IMR-90 (cell line): ENCODE results near the gene LRRC8B. TPM values are rescaled to one million over a fixed set of nuclear protein-coding genes. Genes with fewer than 3 reads are reported as not detected.

Experiments used
- ATAC-seq: fragments of 200-7000 bp; cut with Tn5 transposase; 2 replicates; pipeline ENCODE4 v1.9.1; 2020; ENCODE audit warnings: low read depth, mild to moderate bottlenecking, moderate library complexity
- BruUV-seq: library from RNA; stranded (reverse); fragments of 400-500 nt; replicated peaks from 2 replicates; lab custom pipeline; 2021; lab: Mats Ljungman, UMichigan
- CTCF ChIA-PET: fragments of 300-600 bp; formaldehyde crosslinking; extraction: SDS; loops from one replicate; lab custom pipeline; 2021; ENCODE audit warnings: antibody characterized with exemption; lab: Yijun Ruan, JAX
- POLR2A ChIA-PET: fragments of 300-600 bp; sonication (Branson Sonifier 250); formaldehyde crosslinking; loops from one replicate; lab custom pipeline; 2022; ENCODE audit warnings: antibody characterized with exemption; ENCODE audit not compliant: unreplicated experiment; lab: Charles Lee
- DNase-seq: peaks from one replicate; pipeline ENCODE4 v3.0.0; 2013
- H2AFZ ChIP-seq: replicated peaks from 2 replicates; pipeline ENCODE3; 2013; ENCODE audit warnings: low read length, mild to moderate bottlenecking; ENCODE audit not compliant: poor library complexity
- H2AK5ac ChIP-seq: 2 replicates; pipeline ENCODE4 v1.6.1; 2013; ENCODE audit warnings: low read depth, low read length, inconsistent platforms
- H2AK9ac ChIP-seq: replicated peaks from 2 replicates; pipeline ENCODE3; 2013; ENCODE audit warnings: mild to moderate bottlenecking, low read depth, low read length, moderate library complexity; ENCODE audit not compliant: poor library complexity
- H2BK120ac ChIP-seq: 2 replicates; pipeline ENCODE4 v1.6.1; 2013; ENCODE audit warnings: low read depth, low read length, inconsistent platforms
- H2BK15ac ChIP-seq: 3 replicates; pipeline ENCODE4 v1.6.1; 2013; ENCODE audit warnings: low read depth, low read length, inconsistent platforms
- H2BK20ac ChIP-seq: 2 replicates; pipeline ENCODE4 v1.6.1; 2013; ENCODE audit warnings: low read depth, mild to moderate bottlenecking, inconsistent platforms, low read length, moderate library complexity
- H2BK5ac ChIP-seq: 2 replicates; pipeline ENCODE4 v1.6.1; 2013; ENCODE audit warnings: mild to moderate bottlenecking, low read depth, low read length, inconsistent platforms; ENCODE audit not compliant: poor library complexity, severe bottlenecking
- H3K14ac ChIP-seq: replicated peaks from 2 replicates; pipeline ENCODE4 v1.6.1; 2013; ENCODE audit warnings: low read depth, low read length, inconsistent platforms
- H3K18ac ChIP-seq: 2 replicates; pipeline ENCODE4 v1.6.1; 2013; ENCODE audit warnings: low read depth, low read length, control low read depth
- H3K23ac ChIP-seq: 2 replicates; pipeline ENCODE4 v1.6.1; 2013; ENCODE audit warnings: low read depth, low read length, inconsistent platforms
- H3K27ac ChIP-seq: 2 replicates; pipeline ENCODE4 v1.5.1; 2013; ENCODE audit warnings: mild to moderate bottlenecking, control low read depth, low read length; ENCODE audit not compliant: insufficient read depth
- H3K27me3 ChIP-seq: 2 replicates; pipeline ENCODE4 v1.6.1; 2013; ENCODE audit warnings: low read length; ENCODE audit not compliant: control insufficient read depth, insufficient read depth
- H3K36me3 ChIP-seq: 2 replicates; pipeline ENCODE4 v1.6.1; 2013; ENCODE audit warnings: low read length, mixed read lengths; ENCODE audit not compliant: control insufficient read depth, insufficient read depth
- H3K4ac ChIP-seq: 2 replicates; pipeline ENCODE4 v1.6.1; 2013; ENCODE audit warnings: low read depth, low read length, inconsistent platforms
- H3K4me1 ChIP-seq: 2 replicates; pipeline ENCODE4 v1.6.1; 2013; ENCODE audit warnings: low read length, mixed read lengths; ENCODE audit not compliant: control insufficient read depth, insufficient read depth
- H3K4me2 ChIP-seq: 2 replicates; pipeline ENCODE4 v1.6.1; 2013; ENCODE audit warnings: low read depth, mild to moderate bottlenecking, control low read depth, low read length, moderate library complexity
- H3K4me3 ChIP-seq: 2 replicates; pipeline ENCODE4 v1.5.1; 2013; ENCODE audit warnings: low read depth, mild to moderate bottlenecking, control low read depth, low read length, moderate library complexity; ENCODE audit not compliant: insufficient read depth
- H3K56ac ChIP-seq: 2 replicates; pipeline ENCODE4 v1.6.1; 2013; ENCODE audit warnings: low read length, inconsistent platforms; ENCODE audit not compliant: insufficient read depth; ENCODE audit errors: extremely low read depth
- H3K79me1 ChIP-seq, 2 experiments: 2 replicates each; pipeline ENCODE4 v1.6.1; 2013; ENCODE audit warnings: low read length in 2 of 2, inconsistent platforms in 1 of 2, low read depth in 1 of 2
- H3K9ac ChIP-seq: 2 replicates; pipeline ENCODE4 v1.6.1; 2013; ENCODE audit warnings: low read depth, low read length, control low read depth
- H3K9me1 ChIP-seq: 2 replicates; pipeline ENCODE4 v1.6.1; 2013; ENCODE audit warnings: low read length, inconsistent platforms; ENCODE audit not compliant: insufficient read depth
- H3K9me3 ChIP-seq: 2 replicates; pipeline ENCODE4 v1.6.1; 2013; ENCODE audit warnings: low read length; ENCODE audit not compliant: control insufficient read depth, insufficient read depth
- H4K20me1 ChIP-seq: 2 replicates; pipeline ENCODE4 v1.6.1; 2013; ENCODE audit warnings: low read length, inconsistent platforms; ENCODE audit not compliant: insufficient read depth
- H4K5ac ChIP-seq: 2 replicates; pipeline ENCODE4 v1.6.1; 2013; ENCODE audit warnings: mild to moderate bottlenecking, low read depth, low read length, control low read depth
- H4K8ac ChIP-seq, 2 experiments: 2 replicates each; pipeline ENCODE4 v1.6.1; 2013; ENCODE audit warnings: low read depth in 2 of 2, low read length in 2 of 2, control low read depth in 1 of 2, inconsistent platforms in 1 of 2
- H4K91ac ChIP-seq: 2 replicates; pipeline ENCODE4 v1.6.1; 2013; ENCODE audit warnings: low read depth, low read length, inconsistent platforms; ENCODE audit not compliant: insufficient read depth
- CHD1 ChIP-seq: IDR thresholded peaks from 2 replicates; pipeline ENCODE4 v1.6.1; 2012; ENCODE audit warnings: low read depth, low read length, improper control_type of control experiment
- MAFK ChIP-seq: IDR thresholded peaks from 2 replicates; pipeline ENCODE4 v1.6.1; 2012; ENCODE audit warnings: low read depth, low read length, improper control_type of control experiment
- MXI1 ChIP-seq: IDR thresholded peaks from 2 replicates; pipeline ENCODE4 v1.6.1; 2012; ENCODE audit warnings: low read depth, mild to moderate bottlenecking, low read length, moderate library complexity, borderline replicate concordance
- POLR2A ChIP-seq: IDR thresholded peaks from 2 replicates; pipeline ENCODE4 v1.6.1; 2012; ENCODE audit warnings: mild to moderate bottlenecking, low read depth, low read length
- RFX5 ChIP-seq: IDR thresholded peaks from 2 replicates; pipeline ENCODE4 v1.8.0; 2012; ENCODE audit warnings: low read depth, mild to moderate bottlenecking, low read length, moderate library complexity
- SMC3 ChIP-seq: fragments of 150-350 bp; IDR thresholded peaks from 2 replicates; pipeline ENCODE4 v1.6.1; 2016; ENCODE audit warnings: low read depth, mild to moderate bottlenecking, antibody characterized with exemption, low read length, moderate library complexity
- WGBS, 2 experiments: methylation state at CpG; one replicate each; pipeline versions ENCODE4 v1.1.5 to v1.1.7; 2013; ENCODE audit warnings: missing lambda C conversion rate in 2 of 2; ENCODE audit not compliant: insufficient read length in 1 of 2; ENCODE audit errors: extremely low coverage in 2 of 2; 5-methylcytosine and 5-hydroxymethylcytosine counted together
- dilution Hi-C: fragments of 300-500 bp; cut with HindIII; formaldehyde crosslinking; loops from one replicate; pipeline ENCODE4 v1.14.3; 2018; ENCODE audit warnings: low sequenced_read_pairs; ENCODE audit not compliant: unreplicated experiment
- in situ Hi-C: fragments of 300-500 bp; cut with MboI; formaldehyde crosslinking; loops from 3 replicates; pipeline ENCODE4 v1.14.3; 2019; ENCODE audit warnings: low sequenced_read_pairs, inconsistent platforms, mixed read lengths
- intact Hi-C: fragments of 100-400 bp; cut with micrococcal nuclease; formaldehyde crosslinking; loops from 2 replicates; pipeline ENCODE4 v1.10.0; 2022
- polyA plus RNA-seq, 3 experiments: library from polyadenylated mRNA; depleted of rRNA; stranded (reverse); fragments of >200 nt; gene quantifications; 2 replicates each; pipeline ENCODE4 v1.2.3, GENCODE V29; 2012; ENCODE audit warnings: low replicate concordance in 1 of 3
- total RNA-seq: library from RNA; depleted of rRNA; stranded (reverse); fragments of >200 nt; gene quantifications from 2 replicates; pipeline ENCODE4 v1.2.3, GENCODE V29; 2012
- TF ChIP-seq, protein P1 (sequence below): fragments of 150-350 bp; IDR thresholded peaks from 2 replicates; pipeline ENCODE4 v1.6.1; 2016; ENCODE audit warnings: low read depth, mild to moderate bottlenecking, low read length, moderate library complexity, borderline replicate concordance
- TF ChIP-seq, protein P2 (sequence below): fragments of 150-350 bp; IDR thresholded peaks from 2 replicates; pipeline ENCODE4 v1.6.1; 2017; ENCODE audit warnings: mild to moderate bottlenecking, antibody characterized with exemption, low read length, low read depth
- TF ChIP-seq, protein P3 (sequence below): conservative IDR thresholded peaks from 2 replicates; pipeline ENCODE4 v1.5.1; 2012; ENCODE audit warnings: mild to moderate bottlenecking, low read depth, low read length, improper control_type of control experiment

Gene LRRC8B
- total and polyA plus RNA-seq, 2 of the 4 experiments (the other 2 are of a cell fraction), result 0.74 to 1.8 TPM

DNA sequence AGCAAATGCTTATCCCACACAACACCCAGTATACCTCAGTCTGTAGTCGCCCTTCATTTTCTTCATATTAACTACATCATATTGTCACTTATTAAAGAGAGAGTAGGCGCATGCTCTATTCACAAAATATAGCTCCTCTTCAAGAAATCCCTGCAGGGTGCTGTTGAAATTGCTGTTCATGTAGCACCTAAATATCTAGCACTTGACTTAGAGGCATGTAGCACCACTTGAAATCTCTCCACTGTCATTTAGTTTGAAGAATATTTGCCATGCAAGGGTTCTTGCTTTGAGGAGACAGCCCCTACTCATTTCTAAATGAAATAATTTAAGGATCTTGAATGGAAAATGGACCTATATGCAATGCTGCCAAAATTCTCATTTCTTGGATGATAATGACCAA lies 20.9 kb upstream of the LRRC8B start:
- H3K23ac ChIP-seq, result no peak overlapping the region

More for the DNA sequence above, 20.9 kb upstream of the LRRC8B start:
- no peak overlapping the region for H3K4me2 ChIP-seq
- no peak overlapping the region for H3K14ac ChIP-seq
- no peak overlapping the region for H3K4me3 ChIP-seq
- H2AFZ ChIP-seq, result no peak overlapping the region
- no peaks in the 10 kb centered on the region for H3K79me1 ChIP-seq
- H3K27me3 ChIP-seq, result peaks cover 1% of the 10 kb centered on the region; the same call in 1 of the 2 replicates
- no peaks in the 10 kb centered on the region for H3K36me3 ChIP-seq
- H4K8ac ChIP-seq, result no peak overlapping the region
- no peak overlapping the region for H2AK9ac ChIP-seq
- H3K9me3 ChIP-seq, result no peaks in the 10 kb centered on the region
- no peak overlapping the region for H4K91ac ChIP-seq
- H3K56ac ChIP-seq, result no peak overlapping the region
- H2BK5ac ChIP-seq, result no peak overlapping the region
- dilution Hi-C loops, result no loop called here
- TF ChIP-seq MXI1, result no peak
- TF ChIP-seq, protein P1, sequence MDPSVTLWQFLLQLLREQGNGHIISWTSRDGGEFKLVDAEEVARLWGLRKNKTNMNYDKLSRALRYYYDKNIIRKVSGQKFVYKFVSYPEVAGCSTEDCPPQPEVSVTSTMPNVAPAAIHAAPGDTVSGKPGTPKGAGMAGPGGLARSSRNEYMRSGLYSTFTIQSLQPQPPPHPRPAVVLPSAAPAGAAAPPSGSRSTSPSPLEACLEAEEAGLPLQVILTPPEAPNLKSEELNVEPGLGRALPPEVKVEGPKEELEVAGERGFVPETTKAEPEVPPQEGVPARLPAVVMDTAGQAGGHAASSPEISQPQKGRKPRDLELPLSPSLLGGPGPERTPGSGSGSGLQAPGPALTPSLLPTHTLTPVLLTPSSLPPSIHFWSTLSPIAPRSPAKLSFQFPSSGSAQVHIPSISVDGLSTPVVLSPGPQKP, result no peak
- TF ChIP-seq, protein P2, sequence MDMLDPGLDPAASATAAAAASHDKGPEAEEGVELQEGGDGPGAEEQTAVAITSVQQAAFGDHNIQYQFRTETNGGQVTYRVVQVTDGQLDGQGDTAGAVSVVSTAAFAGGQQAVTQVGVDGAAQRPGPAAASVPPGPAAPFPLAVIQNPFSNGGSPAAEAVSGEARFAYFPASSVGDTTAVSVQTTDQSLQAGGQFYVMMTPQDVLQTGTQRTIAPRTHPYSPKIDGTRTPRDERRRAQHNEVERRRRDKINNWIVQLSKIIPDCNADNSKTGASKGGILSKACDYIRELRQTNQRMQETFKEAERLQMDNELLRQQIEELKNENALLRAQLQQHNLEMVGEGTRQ, result no peak
- TF ChIP-seq SMC3, result no peak
- no peak for TF ChIP-seq MAFK
- TF ChIP-seq CHD1, result no peak
- TF ChIP-seq RFX5, result no peak
- TF ChIP-seq POLR2A, result no peak
- TF ChIP-seq, protein P3, sequence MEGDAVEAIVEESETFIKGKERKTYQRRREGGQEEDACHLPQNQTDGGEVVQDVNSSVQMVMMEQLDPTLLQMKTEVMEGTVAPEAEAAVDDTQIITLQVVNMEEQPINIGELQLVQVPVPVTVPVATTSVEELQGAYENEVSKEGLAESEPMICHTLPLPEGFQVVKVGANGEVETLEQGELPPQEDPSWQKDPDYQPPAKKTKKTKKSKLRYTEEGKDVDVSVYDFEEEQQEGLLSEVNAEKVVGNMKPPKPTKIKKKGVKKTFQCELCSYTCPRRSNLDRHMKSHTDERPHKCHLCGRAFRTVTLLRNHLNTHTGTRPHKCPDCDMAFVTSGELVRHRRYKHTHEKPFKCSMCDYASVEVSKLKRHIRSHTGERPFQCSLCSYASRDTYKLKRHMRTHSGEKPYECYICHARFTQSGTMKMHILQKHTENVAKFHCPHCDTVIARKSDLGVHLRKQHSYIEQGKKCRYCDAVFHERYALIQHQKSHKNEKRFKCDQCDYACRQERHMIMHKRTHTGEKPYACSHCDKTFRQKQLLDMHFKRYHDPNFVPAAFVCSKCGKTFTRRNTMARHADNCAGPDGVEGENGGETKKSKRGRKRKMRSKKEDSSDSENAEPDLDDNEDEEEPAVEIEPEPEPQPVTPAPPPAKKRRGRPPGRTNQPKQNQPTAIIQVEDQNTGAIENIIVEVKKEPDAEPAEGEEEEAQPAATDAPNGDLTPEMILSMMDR, result no peak
- no peak overlapping the region for H3K27ac ChIP-seq
- DNase-seq, result no peak
- intact Hi-C loops, result no loop called here
- no peaks in the 10 kb centered on the region for H3K4me1 ChIP-seq
- H3K18ac ChIP-seq, result no peak overlapping the region
- in situ Hi-C loops, result no loop called here
- BruUV-seq, result no TSS peak
- CTCF ChIA-PET, result no interaction called here
- no peak overlapping the region for H2AK5ac ChIP-seq
- H3K4ac ChIP-seq, result no peak overlapping the region
- H4K20me1 ChIP-seq, result no peaks in the 10 kb centered on the region
- H3K9ac ChIP-seq, result no peak overlapping the region
- WGBS, 2 experiments, result no CpG with 5 or more reads among the region's 2 CpGs
- no peaks in the 10 kb centered on the region for H3K9me1 ChIP-seq
- H2BK120ac ChIP-seq, result no peak overlapping the region
- H2BK15ac ChIP-seq, result no peak overlapping the region
- H2BK20ac ChIP-seq, result no peak overlapping the region
- no peak overlapping the region for H4K5ac ChIP-seq
- POLR2A ChIA-PET, result no interaction called here
- ATAC-seq, result no peak
